Activated B cell treated with CpG ODN at 0.5 μM for 24 hours (primary cell): ENCODE data around the gene TRHDE. TPM values are rescaled to one million over a fixed set of nuclear protein-coding genes. Genes with fewer than 3 reads are reported as not detected.

Experiments
- ATAC-seq: fragments of 200-7000 bp; cut with Tn5 transposase; one replicate; pipeline ENCODE4 v1.10.0; 2021; ENCODE audit warnings: low read depth, mild to moderate bottlenecking, moderate library complexity
- CTCF ChIA-PET: fragments of 350-600 bp; sonication (Branson Sonifier 250); formaldehyde crosslinking; loops from one replicate; lab custom pipeline; 2021; ENCODE audit warnings: antibody characterized with exemption; lab: Charles Lee
- POLR2A ChIA-PET: fragments of 350-600 bp; sonication (Branson Sonifier 250); formaldehyde crosslinking; loops from one replicate; lab custom pipeline; 2021; ENCODE audit warnings: antibody characterized with exemption; lab: Charles Lee
- DNase-seq: peaks from one replicate; pipeline ENCODE4 v3.0.0; 2022
- H3K27ac Mint-ChIP-seq: one replicate; pipeline ENCODE4 v1.8.0; 2020; ENCODE audit warnings: mixed read lengths
- H3K27me3 Mint-ChIP-seq: one replicate; pipeline ENCODE4 v1.8.0; 2021; ENCODE audit warnings: mixed read lengths
- H3K36me3 Mint-ChIP-seq: one replicate; pipeline ENCODE4 v1.8.0; 2021; ENCODE audit warnings: low read depth, mixed read lengths
- H3K4me1 Mint-ChIP-seq: one replicate; pipeline ENCODE4 v1.8.0; 2021; ENCODE audit warnings: mixed read lengths
- H3K4me3 Mint-ChIP-seq: one replicate; pipeline ENCODE4 v1.8.0; 2020; ENCODE audit warnings: mild to moderate bottlenecking, mixed read lengths
- H3K9me3 Mint-ChIP-seq: one replicate; pipeline ENCODE4 v1.8.0; 2020; ENCODE audit warnings: mixed read lengths
- CTCF ChIP-seq: fragments of 200-600 bp; IDR thresholded peaks from one replicate; pipeline ENCODE4 v1.8.0; 2022; ENCODE audit warnings: antibody characterized with exemption, mild to moderate bottlenecking
- intact Hi-C: fragments of 100-400 bp; cut with micrococcal nuclease; formaldehyde crosslinking; loops from one replicate; pipeline ENCODE4 v1.15.1; 2024
- total RNA-seq: library from RNA; stranded (reverse); gene quantifications from 2 replicates; pipeline ENCODE4 v1.2.3, GENCODE V29; 2022

The TRHDE gene
- total RNA-seq, 1 donor from 2014 or later: not detected

GRCh38 chr12:72406111-72406510 lies 133.9 kb downstream of the TRHDE start:
- no peaks in the 10 kb centered on the region for H3K27me3 Mint-ChIP-seq
- no peak overlapping the region for H3K27ac Mint-ChIP-seq
- peaks cover 3% of the 10 kb centered on the region for H3K9me3 Mint-ChIP-seq
- POLR2A ChIA-PET: no interaction called here
- H3K36me3 Mint-ChIP-seq: no peaks in the 10 kb centered on the region
- H3K4me3 Mint-ChIP-seq: no peak overlapping the region
- TF ChIP-seq CTCF: no peak
- intact Hi-C loops: no loop called here
- ATAC-seq: no peak
- no peaks in the 10 kb centered on the region for H3K4me1 Mint-ChIP-seq
- DNase-seq: no peak
- CTCF ChIA-PET: no interaction called here

GRCh38 chr12:72432037-72432604 lies 160.0 kb downstream of the TRHDE start:
- H3K27ac Mint-ChIP-seq: no peak overlapping the region
- no peak for TF ChIP-seq CTCF
- no peak overlapping the region for H3K4me3 Mint-ChIP-seq
- peaks cover 6% of the 10 kb centered on the region for H3K9me3 Mint-ChIP-seq
- no peaks in the 10 kb centered on the region for H3K27me3 Mint-ChIP-seq
- DNase-seq: no peak
- no peaks in the 10 kb centered on the region for H3K4me1 Mint-ChIP-seq
- intact Hi-C loops: no loop called here
- CTCF ChIA-PET: no interaction called here
- no peak for ATAC-seq
- POLR2A ChIA-PET: no interaction called here
- no peaks in the 10 kb centered on the region for H3K36me3 Mint-ChIP-seq

- Mint-ChIP-seq H3K36me3 (no peaks in the 10 kb centered on the region), H3K9me3 (peaks cover 8% of the 10 kb centered on the region), H3K27ac (no peak overlapping the region), H3K4me1 (no peaks in the 10 kb centered on the region), H3K4me3 (no peak overlapping the region), H3K27me3 (no peaks in the 10 kb centered on the region)
- intact Hi-C loops: no loop called here
- DNase-seq (no peak), ATAC-seq (no peak)
- TF ChIP-seq CTCF: no peak
- ChIA-PET CTCF (no interaction called here), POLR2A (no interaction called here)
Observed at GRCh38 chr12:72433298-72433697, 161.1 kb downstream of the TRHDE start.

GRCh38 chr12:72434999-72435398 lies 162.8 kb downstream of the TRHDE start:
- no peak overlapping the region for H3K4me3 Mint-ChIP-seq
- H3K27me3 Mint-ChIP-seq: no peaks in the 10 kb centered on the region
- intact Hi-C loops: no loop called here
- ChIA-PET POLR2A (no interaction called here), CTCF (no interaction called here)
- no peaks in the 10 kb centered on the region for H3K4me1 Mint-ChIP-seq
- DNase-seq (no peak), ATAC-seq (no peak)
- no peaks in the 10 kb centered on the region for H3K36me3 Mint-ChIP-seq
- TF ChIP-seq CTCF: no peak
- H3K9me3 Mint-ChIP-seq: peaks cover 10% of the 10 kb centered on the region
- no peak overlapping the region for H3K27ac Mint-ChIP-seq

GRCh38 chr12:72442217-72442616 lies 170.0 kb downstream of the TRHDE start:
- no peaks in the 10 kb centered on the region for H3K4me1 Mint-ChIP-seq
- no peak overlapping the region for H3K27ac Mint-ChIP-seq
- H3K4me3 Mint-ChIP-seq: no peak overlapping the region
- TF ChIP-seq CTCF: no peak
- ChIA-PET POLR2A (no interaction called here), CTCF (no interaction called here)
- intact Hi-C loops: no loop called here
- no peaks in the 10 kb centered on the region for H3K36me3 Mint-ChIP-seq
- H3K27me3 Mint-ChIP-seq: no peaks in the 10 kb centered on the region
- no peak for DNase-seq
- no peak for ATAC-seq
- peaks cover 16% of the 10 kb centered on the region for H3K9me3 Mint-ChIP-seq
